Peyer's patch (tissue), 4 donors: ENCODE results near the gene FNDC5.

Experiments used
- POLR2A ChIP-seq, 2 donors: fragments of 450-650 bp; IDR thresholded peaks; one replicate each; pipeline ENCODE4 v1.5.1; 2017; ENCODE audit warnings: antibody characterized with exemption in 2 of 2, mild to moderate bottlenecking in 2 of 2, moderate library complexity in 2 of 2
- TF ChIP-seq, protein P1 (sequence below), 6 experiments: fragments of 450-650 bp in 4 of 6; fragments of 200-600 bp in 2 of 6; sonication (generic) in 1 of 6; IDR thresholded peaks; one replicate each; pipeline ENCODE4 v1.5.1; 2017 to 2019; ENCODE audit warnings: antibody characterized with exemption in 6 of 6, mild to moderate bottlenecking in 3 of 6, moderate library complexity in 1 of 6

DNA sequence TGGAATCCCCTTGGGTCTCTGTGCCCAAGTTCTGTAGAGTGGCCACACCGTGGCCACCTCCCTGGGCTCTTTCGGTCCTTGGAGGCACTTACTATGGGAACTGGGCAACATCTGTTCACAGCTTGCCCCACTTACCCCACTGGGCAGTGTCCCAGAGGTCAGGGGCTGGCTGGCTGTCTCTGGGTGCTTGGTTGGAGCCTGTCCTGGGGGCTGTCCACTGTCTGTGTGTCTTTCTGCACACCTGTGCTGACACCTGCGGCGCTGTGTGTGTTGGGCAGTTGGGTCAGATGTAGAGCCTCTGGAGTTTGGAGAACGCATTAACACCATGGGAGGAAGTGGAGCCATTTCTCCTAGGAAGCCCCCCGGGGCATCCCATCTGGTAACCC lies 31.8 kb upstream of the FNDC5 start:
- TF ChIP-seq, protein P1, sequence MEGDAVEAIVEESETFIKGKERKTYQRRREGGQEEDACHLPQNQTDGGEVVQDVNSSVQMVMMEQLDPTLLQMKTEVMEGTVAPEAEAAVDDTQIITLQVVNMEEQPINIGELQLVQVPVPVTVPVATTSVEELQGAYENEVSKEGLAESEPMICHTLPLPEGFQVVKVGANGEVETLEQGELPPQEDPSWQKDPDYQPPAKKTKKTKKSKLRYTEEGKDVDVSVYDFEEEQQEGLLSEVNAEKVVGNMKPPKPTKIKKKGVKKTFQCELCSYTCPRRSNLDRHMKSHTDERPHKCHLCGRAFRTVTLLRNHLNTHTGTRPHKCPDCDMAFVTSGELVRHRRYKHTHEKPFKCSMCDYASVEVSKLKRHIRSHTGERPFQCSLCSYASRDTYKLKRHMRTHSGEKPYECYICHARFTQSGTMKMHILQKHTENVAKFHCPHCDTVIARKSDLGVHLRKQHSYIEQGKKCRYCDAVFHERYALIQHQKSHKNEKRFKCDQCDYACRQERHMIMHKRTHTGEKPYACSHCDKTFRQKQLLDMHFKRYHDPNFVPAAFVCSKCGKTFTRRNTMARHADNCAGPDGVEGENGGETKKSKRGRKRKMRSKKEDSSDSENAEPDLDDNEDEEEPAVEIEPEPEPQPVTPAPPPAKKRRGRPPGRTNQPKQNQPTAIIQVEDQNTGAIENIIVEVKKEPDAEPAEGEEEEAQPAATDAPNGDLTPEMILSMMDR (IDR thresholded peaks at IDR 0.05), result no peak
- no peak for TF ChIP-seq POLR2A (IDR thresholded peaks at IDR 0.05)
